OCI-M2 (cell line): ENCODE data around the gene ST7.
A peak's percentile ranks its signal among the peaks of the same experiment; 100 is the strongest.

Experiments
- DNase-seq: peaks from one replicate; lab custom pipeline; 2025; ENCODE audit not compliant: unreplicated experiment; lab: John Stamatoyannopoulos, UW

ST7 gene

GRCh38 chr7:117006907-117007684 is 53.8 kb downstream of the ST7 start:
- no peak for DNase-seq

GRCh38 chr7:117008118-117008885 is 55.0 kb downstream of the ST7 start:
- DNase-seq = no peak

GRCh38 chr7:117008886-117009531 is 55.7 kb downstream of the ST7 start:
- DNase-seq = no peak

GRCh38 chr7:117009705-117010361 is 56.5 kb downstream of the ST7 start:
- no peak for DNase-seq

- no peak for DNase-seq
These were observed 57.3 kb downstream of the ST7 start for GRCh38 chr7:117010375-117011133.

- no peak for DNase-seq
These were observed 58.3 kb downstream of the ST7 start for GRCh38 chr7:117011419-117012260.

- DNase-seq = no peak
These were observed 59.0 kb downstream of the ST7 start for GRCh38 chr7:117012284-117012683.

- no peak for DNase-seq
These were observed 59.4 kb downstream of the ST7 start for GRCh38 chr7:117012696-117013095.

GRCh38 chr7:117014099-117014656 is 60.9 kb downstream of the ST7 start:
- DNase-seq = peak; percentile 93

GRCh38 chr7:117014673-117015133 is 61.4 kb downstream of the ST7 start:
- peak; percentile 93 for DNase-seq

GRCh38 chr7:117015258-117016184 is 62.2 kb downstream of the ST7 start:
- DNase-seq = no peak

- DNase-seq = no peak
These were observed 63.7 kb downstream of the ST7 start for GRCh38 chr7:117017017-117017451.

- DNase-seq = no peak
These were observed 64.5 kb downstream of the ST7 start for GRCh38 chr7:117017702-117018266.

- DNase-seq = no peak
These were observed 65.4 kb downstream of the ST7 start for GRCh38 chr7:117018713-117019112.

GRCh38 chr7:117019287-117019686 is 66.0 kb downstream of the ST7 start:
- no peak for DNase-seq

- no peak for DNase-seq
These were observed 66.7 kb downstream of the ST7 start for GRCh38 chr7:117019786-117020590.

GRCh38 chr7:117020591-117020973 is 67.3 kb downstream of the ST7 start:
- DNase-seq = no peak
